PC-3 (cell line): ENCODE data around the gene SF1.

Experiments used
- EZH2 ChIP-seq: fragments of 300-600 bp; sonication (generic); IDR thresholded peaks from one replicate; pipeline ENCODE4 v1.6.1; 2017; ENCODE audit warnings: antibody characterized with exemption, mild to moderate bottlenecking, low read length; ENCODE audit not compliant: unreplicated experiment
- EZH2phosphoT487 ChIP-seq: fragments of 300-600 bp; sonication (generic); IDR thresholded peaks from 2 replicates; pipeline ENCODE4 v1.6.1; 2018; ENCODE audit warnings: mild to moderate bottlenecking, antibody characterized with exemption, low read length, borderline replicate concordance
- TF ChIP-seq, protein P1 (sequence below): fragments of 300-600 bp; sonication (generic); conservative IDR thresholded peaks from 2 replicates; pipeline ENCODE4 v1.5.1; 2017; ENCODE audit warnings: antibody characterized with exemption, low read depth, mild to moderate bottlenecking, low read length

- TF ChIP-seq, protein P1, sequence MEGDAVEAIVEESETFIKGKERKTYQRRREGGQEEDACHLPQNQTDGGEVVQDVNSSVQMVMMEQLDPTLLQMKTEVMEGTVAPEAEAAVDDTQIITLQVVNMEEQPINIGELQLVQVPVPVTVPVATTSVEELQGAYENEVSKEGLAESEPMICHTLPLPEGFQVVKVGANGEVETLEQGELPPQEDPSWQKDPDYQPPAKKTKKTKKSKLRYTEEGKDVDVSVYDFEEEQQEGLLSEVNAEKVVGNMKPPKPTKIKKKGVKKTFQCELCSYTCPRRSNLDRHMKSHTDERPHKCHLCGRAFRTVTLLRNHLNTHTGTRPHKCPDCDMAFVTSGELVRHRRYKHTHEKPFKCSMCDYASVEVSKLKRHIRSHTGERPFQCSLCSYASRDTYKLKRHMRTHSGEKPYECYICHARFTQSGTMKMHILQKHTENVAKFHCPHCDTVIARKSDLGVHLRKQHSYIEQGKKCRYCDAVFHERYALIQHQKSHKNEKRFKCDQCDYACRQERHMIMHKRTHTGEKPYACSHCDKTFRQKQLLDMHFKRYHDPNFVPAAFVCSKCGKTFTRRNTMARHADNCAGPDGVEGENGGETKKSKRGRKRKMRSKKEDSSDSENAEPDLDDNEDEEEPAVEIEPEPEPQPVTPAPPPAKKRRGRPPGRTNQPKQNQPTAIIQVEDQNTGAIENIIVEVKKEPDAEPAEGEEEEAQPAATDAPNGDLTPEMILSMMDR = no peak
- TF ChIP-seq EZH2phosphoT487 (no peak), EZH2 (no peak)
These were observed 53.3 kb downstream of the SF1 start for GRCh38 chr11:64724863-64725532.
